KOPT-K1 (cell line): Measurements from ENCODE around the gene FCRL6.

ENCODE experiments used
- H3K27ac ChIP-seq: fragments of 200-600 bp; sonication (generic); 2 replicates; pipeline ENCODE4 v1.5.1; 2016; ENCODE audit warnings: antibody characterized with exemption, mild to moderate bottlenecking, low read depth, low read length; ENCODE audit not compliant: poor library complexity, severe bottlenecking
- H3K36me3 ChIP-seq: fragments of 200-600 bp; sonication (generic); 2 replicates; pipeline ENCODE4 v1.5.1; 2017; ENCODE audit warnings: antibody characterized with exemption, mild to moderate bottlenecking, low read length, moderate library complexity; ENCODE audit not compliant: insufficient read depth
- H3K9me3 ChIP-seq: fragments of 200-600 bp; sonication (generic); 2 replicates; pipeline ENCODE4 v1.5.1; 2017; ENCODE audit warnings: antibody characterized with exemption, low read length, mild to moderate bottlenecking; ENCODE audit not compliant: insufficient read depth, poor library complexity, severe bottlenecking

Gene FCRL6

DNA sequence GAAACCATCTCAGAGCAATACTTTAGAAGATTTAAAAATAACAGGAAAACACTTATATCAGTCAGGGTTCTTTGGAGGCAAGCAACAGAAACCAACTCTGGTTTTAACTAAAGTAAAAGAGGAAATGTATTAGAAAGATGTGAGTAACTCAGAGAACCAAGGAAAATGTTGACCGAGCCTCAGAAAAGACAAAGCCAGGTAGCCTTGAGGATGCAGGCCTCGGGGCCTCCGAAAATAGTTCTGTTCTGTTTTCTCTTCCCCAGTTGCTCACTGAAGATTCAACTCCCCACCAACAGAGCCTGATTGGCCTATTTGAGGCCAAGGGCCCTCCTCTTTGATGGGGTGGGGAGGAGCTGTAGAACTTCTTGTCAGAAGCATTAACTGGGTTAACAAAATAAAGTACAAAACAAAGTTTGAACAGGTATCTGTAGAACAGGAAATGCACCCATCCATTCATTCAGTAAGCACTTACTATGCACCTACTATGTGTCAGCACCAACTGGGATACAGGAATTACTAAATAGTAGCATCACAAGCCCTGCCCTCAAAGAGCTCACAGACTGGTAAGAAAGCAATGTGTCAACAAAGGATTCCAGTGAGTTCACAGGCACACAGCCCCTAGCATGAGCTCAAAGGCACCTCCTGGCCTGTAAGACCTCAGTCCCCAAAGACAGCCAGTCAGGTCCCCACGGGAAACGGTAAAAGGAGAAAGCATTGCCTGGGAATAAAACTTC is 37.1 kb downstream of the FCRL6 start:
- no peak overlapping the region for H3K27ac ChIP-seq
- no peaks in the 10 kb centered on the region for H3K9me3 ChIP-seq
- no peaks in the 10 kb centered on the region for H3K36me3 ChIP-seq

DNA sequence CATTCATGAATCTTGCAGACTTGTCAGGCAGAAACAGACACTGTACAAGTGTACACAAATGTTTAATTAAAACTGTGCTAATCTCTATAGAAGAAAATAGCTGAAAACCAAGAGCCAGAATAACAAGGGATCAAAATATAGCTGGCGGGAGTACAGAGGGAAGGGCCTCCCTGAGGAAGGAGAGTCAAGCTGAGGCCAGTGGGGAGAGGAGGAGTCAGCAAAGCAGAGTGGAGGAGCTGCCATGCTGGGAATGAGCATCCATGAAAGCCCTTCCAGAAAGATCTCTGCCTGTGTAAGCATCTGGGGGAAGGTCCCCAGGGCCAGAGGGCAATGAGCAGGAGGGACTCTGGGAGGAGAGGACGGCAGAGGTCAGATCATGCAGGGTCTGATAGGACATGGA is 39.6 kb downstream of the FCRL6 start:
- H3K36me3 ChIP-seq: no peaks in the 10 kb centered on the region
- H3K9me3 ChIP-seq: no peaks in the 10 kb centered on the region
- H3K27ac ChIP-seq: no peak overlapping the region

DNA sequence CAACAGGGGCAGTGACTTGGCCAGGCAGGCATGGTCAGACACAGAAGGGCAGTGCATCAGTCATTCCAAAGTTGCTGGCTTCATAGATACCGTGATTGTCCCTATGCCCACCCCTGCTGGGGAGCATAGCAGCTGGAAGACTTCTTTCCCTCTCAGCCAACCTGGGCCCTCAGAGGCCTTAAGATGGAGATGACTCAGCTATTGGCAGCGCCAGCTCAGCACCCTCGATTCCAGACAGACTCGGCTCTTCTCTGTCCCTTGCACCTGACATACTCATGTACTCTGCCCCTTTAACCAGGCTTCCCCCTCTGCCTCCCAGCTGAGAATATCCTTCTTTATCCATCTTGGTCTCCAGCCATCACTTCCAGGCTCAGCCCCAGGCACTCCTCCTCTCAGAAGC is 41.3 kb downstream of the FCRL6 start:
- H3K27ac ChIP-seq: no peak overlapping the region
- no peaks in the 10 kb centered on the region for H3K9me3 ChIP-seq
- H3K36me3 ChIP-seq: no peaks in the 10 kb centered on the region

DNA sequence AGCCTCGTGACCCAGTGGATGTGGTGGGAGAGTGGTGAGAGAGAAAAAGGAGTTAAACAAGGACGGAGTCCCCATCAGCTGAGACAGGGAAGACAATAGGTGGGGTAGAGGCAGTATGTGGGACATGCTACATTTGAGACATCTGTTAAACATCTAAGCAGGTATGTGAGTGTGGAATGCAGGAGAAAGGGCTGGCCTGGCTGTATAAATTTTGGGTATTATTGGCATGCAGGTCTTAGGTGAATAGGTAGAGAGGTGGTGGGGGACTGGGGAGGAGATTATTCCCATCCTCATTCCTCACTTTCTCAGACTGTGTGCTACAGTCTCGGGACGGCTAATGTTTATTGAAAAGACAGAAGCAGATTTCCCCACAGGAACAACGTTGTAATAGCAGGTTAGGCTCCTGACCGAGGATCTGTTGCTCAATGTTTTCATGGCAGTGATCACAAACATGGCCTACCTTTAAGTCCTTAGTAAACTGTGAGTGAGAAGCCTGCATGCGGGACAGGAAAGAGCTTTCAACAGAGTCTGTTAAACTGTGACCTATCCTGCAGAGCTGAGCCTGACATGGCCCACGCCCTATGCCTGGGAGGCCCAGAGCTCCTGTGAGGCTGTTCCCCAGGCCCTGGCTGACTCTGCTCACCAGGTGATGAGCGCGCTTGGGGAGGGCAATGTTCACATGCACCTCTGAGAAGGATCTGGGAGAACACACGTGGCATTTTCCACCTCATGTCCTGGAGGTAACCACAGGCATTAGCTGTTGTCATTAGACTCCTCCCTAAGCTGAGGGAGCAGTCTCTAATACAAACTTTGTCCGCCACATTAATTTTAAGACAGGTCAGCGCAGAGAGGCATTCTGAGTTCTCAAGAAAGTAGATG is 43.8 kb downstream of the FCRL6 start:
- H3K36me3 ChIP-seq: no peaks in the 10 kb centered on the region
- H3K27ac ChIP-seq: no peak overlapping the region
- no peaks in the 10 kb centered on the region for H3K9me3 ChIP-seq

DNA sequence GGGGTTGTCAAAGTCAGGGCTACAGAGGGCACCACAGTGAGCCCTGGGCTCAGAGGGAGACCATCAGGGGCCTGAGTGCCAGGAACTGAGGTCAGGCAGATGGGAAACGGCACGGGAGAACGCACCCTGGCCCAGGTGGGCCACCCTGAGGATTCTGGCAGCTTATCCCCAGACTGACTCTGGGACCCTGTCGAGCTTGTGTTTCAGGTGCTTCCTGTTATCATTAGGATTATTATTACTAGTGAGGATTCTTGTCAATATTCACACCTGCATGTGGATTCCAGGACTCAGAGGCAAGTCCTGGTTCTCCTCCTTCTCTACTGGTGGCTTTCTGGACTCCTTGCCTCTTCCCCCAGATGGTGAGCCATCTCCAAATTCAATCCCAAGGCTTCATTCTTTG is 45.1 kb downstream of the FCRL6 start:
- no peak overlapping the region for H3K27ac ChIP-seq
- H3K36me3 ChIP-seq: no peaks in the 10 kb centered on the region
- no peaks in the 10 kb centered on the region for H3K9me3 ChIP-seq

GRCh38 chr1:159848326-159848725 is 46.2 kb downstream of the FCRL6 start:
- H3K9me3 ChIP-seq: no peaks in the 10 kb centered on the region
- H3K27ac ChIP-seq: no peak overlapping the region
- no peaks in the 10 kb centered on the region for H3K36me3 ChIP-seq

DNA sequence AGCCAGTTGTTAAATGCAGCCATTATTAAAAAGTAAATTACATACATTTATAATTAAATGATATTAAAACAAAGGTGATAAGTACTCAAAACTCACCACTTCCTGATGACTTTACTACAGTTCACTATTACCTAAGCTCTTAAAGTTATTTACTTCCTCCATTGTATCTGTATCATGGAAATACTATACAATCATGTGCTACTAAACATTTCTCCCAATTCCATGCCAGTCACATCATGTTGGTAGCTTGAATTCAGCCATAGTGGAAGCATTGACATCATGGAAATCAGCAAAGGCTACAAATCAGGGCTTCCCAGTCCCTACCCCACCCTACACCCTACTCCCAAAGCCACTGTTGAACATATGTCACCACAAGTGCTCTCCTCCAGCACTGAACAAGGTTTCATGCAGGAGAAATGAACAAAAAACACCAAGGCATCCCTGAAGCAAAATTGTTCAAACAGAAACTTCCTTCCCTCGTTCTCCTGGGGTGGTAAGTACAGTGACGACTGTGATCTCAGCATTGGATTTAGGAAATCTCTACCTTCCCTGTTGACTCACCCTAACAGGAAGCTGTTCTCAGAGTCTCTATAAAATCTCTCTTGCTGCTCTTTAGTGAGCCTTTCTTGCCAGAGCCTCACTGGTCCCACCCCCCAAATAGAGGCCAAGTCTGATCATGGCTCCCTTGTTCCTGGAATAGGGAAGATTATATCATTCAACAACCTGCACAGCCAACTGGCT is 47.6 kb downstream of the FCRL6 start:
- H3K36me3 ChIP-seq: no peaks in the 10 kb centered on the region
- H3K9me3 ChIP-seq: no peaks in the 10 kb centered on the region
- no peak overlapping the region for H3K27ac ChIP-seq

- H3K9me3 ChIP-seq: no peaks in the 10 kb centered on the region
- H3K27ac ChIP-seq: no peak overlapping the region
- no peaks in the 10 kb centered on the region for H3K36me3 ChIP-seq
Observed at GRCh38 chr1:159851407-159851806, 49.2 kb downstream of the FCRL6 start.

GRCh38 chr1:159853417-159854115 is 51.4 kb downstream of the FCRL6 start:
- no peaks in the 10 kb centered on the region for H3K9me3 ChIP-seq
- H3K36me3 ChIP-seq: no peaks in the 10 kb centered on the region
- no peak overlapping the region for H3K27ac ChIP-seq

- no peaks in the 10 kb centered on the region for H3K9me3 ChIP-seq
- H3K36me3 ChIP-seq: no peaks in the 10 kb centered on the region
- H3K27ac ChIP-seq: no peak overlapping the region
Observed at GRCh38 chr1:159854116-159854692, 52.0 kb downstream of the FCRL6 start.

DNA sequence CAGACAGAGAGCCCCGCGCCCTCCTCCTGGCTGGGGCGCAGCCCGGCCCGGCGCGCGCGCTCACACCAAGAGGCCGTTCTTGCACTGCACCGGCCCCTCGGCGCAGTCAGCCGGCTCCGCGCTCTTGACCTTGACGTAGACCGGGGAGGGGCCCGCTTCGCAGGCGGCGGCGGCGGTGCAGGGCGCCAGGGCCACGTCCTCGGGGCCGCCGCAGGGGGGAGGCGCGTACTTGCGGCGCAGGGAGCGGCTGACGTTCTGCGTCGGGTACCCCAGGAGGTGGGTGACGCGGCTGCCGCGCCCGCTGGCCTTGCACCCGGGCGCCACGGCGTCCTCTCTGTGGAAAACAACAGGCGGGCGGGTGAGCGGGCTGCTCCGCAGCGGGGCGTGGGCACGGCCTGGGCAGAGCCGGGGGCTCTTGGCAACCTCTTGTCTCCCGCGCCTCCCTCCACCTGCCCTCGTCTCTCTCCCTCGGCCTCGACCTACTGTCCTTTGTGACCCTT is 52.6 kb downstream of the FCRL6 start:
- Histone ChIP-seq H3K9me3 (no peaks in the 10 kb centered on the region), H3K27ac (no peak overlapping the region)

GRCh38 chr1:159855709-159856108 is 53.5 kb downstream of the FCRL6 start:
- H3K27ac ChIP-seq: no peak overlapping the region

More for the DNA sequence above, 52.6 kb downstream of the FCRL6 start:
- no peaks in the 10 kb centered on the region for H3K36me3 ChIP-seq

DNA sequence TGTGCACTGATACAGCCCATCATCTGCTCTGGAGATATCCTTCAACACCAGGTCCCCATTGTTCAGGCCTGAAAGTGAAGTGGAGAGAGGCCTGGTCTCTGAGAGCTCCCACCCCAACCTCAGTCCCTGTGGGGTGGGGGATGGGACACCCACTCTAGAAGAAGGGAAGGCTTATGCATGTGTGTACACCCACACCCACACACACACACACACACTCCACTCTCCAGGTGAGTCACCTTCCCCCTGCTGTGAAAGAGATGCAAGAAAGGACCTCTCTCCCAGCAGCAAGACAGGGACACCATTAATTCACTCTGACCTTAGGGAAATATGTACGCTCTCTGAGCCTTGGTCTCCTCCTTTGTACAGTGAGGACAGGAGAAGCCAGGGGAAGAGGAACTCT is 54.4 kb downstream of the FCRL6 start:
- Histone ChIP-seq H3K27ac (no peak overlapping the region), H3K9me3 (no peaks in the 10 kb centered on the region), H3K36me3 (no peaks in the 10 kb centered on the region)

More at GRCh38 chr1:159855709-159856108, 53.5 kb downstream of the FCRL6 start:
- Histone ChIP-seq H3K36me3 (no peaks in the 10 kb centered on the region), H3K9me3 (no peaks in the 10 kb centered on the region)

GRCh38 chr1:159857889-159858288 is 55.7 kb downstream of the FCRL6 start:
- Histone ChIP-seq H3K27ac (no peak overlapping the region), H3K9me3 (no peaks in the 10 kb centered on the region), H3K36me3 (no peaks in the 10 kb centered on the region)
